Fibroblast of villous mesenchyme (primary cell): ENCODE data around the gene HACD2. TPM values are rescaled to one million over a fixed set of nuclear protein-coding genes. Genes with fewer than 3 reads are reported as not detected.

Experiments
- DNase-seq: peaks from one replicate; pipeline ENCODE4 v3.0.0-alpha.2; 2010; ENCODE audit warnings: low read depth
- H3K4me3 ChIP-seq: 2 replicates; pipeline ENCODE4 v1.5.1; 2011; ENCODE audit warnings: low read depth, mild to moderate bottlenecking, low read length
- total RNA-seq: library from RNA; depleted of rRNA; stranded (reverse); fragments of >200 nt; gene quantifications from 2 replicates; pipeline ENCODE4 v1.2.3, GENCODE V29; 2012
- TF ChIP-seq, protein P1 (sequence below): IDR thresholded peaks from 2 replicates; pipeline ENCODE4 v1.5.1; 2012; ENCODE audit warnings: low read depth, mild to moderate bottlenecking, low read length; ENCODE audit not compliant: insufficient read depth

The HACD2 gene
- total RNA-seq, 1 donor, result 51.8 TPM

DNA sequence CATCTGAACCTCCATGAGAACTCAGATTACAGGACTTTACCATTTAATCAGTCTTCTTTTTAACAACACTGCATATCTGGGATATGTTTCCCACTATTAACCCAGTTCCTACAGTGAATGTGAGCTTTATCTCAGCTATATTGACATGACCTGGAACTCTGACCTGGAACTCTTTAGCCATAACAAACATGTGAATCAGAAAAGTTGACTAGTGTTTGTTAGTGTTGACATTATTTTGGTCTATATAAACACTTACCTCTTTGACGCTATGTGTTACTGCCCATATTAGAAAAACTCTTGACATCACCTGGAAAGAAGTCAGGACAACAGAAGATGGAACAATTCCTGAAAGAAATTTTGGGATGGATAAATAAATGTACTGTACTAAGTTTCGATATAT is 56.7 kb downstream of the HACD2 start:
- DNase-seq, result no peak
- TF ChIP-seq, protein P1, sequence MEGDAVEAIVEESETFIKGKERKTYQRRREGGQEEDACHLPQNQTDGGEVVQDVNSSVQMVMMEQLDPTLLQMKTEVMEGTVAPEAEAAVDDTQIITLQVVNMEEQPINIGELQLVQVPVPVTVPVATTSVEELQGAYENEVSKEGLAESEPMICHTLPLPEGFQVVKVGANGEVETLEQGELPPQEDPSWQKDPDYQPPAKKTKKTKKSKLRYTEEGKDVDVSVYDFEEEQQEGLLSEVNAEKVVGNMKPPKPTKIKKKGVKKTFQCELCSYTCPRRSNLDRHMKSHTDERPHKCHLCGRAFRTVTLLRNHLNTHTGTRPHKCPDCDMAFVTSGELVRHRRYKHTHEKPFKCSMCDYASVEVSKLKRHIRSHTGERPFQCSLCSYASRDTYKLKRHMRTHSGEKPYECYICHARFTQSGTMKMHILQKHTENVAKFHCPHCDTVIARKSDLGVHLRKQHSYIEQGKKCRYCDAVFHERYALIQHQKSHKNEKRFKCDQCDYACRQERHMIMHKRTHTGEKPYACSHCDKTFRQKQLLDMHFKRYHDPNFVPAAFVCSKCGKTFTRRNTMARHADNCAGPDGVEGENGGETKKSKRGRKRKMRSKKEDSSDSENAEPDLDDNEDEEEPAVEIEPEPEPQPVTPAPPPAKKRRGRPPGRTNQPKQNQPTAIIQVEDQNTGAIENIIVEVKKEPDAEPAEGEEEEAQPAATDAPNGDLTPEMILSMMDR, result no peak
- H3K4me3 ChIP-seq, result no peak overlapping the region

DNA sequence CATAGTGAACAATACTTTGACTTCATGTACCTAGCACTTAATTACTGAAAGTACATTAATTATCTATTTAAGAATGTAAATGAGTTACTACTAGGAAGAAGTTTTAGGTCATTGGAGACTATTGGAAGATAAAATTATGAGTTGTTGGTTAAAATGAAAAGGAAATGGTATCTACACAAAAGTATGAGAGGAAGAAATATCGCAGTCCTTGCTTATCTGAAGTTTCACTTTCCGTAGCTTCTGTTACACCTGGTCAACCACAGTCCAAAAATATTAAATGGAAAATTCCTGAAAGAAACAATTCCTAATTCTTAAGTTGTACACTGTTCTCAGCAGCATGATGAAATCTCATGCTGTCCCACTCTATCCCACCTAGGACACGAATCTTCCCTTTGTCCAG is 57.8 kb downstream of the HACD2 start:
- no peak overlapping the region for H3K4me3 ChIP-seq
- TF ChIP-seq, protein P1, result no peak
- no peak for DNase-seq

DNA sequence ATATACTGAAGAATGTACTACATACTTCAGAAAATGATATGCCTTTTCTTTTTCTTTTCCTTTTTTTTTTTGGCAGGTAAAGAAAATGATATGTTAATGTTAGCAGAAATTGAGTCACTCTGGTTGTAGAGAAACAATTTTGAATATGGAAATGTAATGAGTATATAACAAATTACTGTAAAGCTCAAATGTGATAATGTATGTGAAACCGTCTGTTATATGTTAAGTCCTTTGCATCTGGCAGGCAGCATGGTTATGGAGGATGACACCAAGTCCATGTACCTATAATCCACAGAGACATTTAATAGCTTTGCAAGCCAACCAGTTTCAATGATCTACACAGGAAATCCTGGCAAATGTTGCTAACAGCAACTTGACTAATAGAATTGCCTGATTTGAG is 58.4 kb downstream of the HACD2 start:
- TF ChIP-seq, protein P1, result no peak
- H3K4me3 ChIP-seq, result no peak overlapping the region
- DNase-seq, result no peak

DNA sequence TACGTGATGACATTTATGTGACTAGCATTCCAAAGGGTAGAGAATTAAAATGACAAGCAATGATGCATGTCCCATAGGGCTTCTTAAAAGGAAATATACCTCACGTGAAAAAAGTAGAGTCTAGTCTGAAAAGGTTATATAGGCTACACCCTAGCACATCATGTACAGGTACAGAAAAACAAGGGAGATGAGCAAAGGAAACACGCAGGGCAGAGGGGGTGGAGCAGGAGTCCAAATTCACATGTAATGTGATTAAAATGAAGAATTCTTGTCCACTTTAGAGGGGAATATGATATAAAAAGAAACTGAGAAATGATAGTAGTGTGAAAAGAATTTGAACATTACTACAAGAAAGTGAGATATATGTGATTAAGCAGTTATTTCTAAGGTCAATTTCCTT is 59.4 kb downstream of the HACD2 start:
- no peak for DNase-seq
- no peak overlapping the region for H3K4me3 ChIP-seq
- TF ChIP-seq, protein P1, result no peak

DNA sequence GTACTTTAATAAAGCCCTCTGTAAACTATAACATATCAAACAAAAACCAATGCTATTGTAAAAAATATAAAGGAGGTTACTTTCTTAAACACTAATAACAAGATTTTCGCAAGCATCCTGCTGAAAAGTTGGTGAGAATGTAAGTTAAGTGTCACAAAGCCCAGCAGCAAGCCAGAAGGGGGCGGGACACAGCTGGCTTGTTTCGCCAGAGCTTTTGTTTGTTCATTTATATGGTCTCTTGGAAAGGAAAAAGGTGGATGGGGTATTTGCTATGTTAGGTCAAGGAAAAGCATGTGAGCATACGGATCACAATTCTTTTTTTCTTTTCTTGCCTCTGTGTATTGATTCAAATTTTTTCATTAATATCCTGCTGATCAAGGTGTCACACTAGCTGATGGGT is 59.9 kb downstream of the HACD2 start:
- no peak for DNase-seq
- TF ChIP-seq, protein P1, result no peak
- no peak overlapping the region for H3K4me3 ChIP-seq

DNA sequence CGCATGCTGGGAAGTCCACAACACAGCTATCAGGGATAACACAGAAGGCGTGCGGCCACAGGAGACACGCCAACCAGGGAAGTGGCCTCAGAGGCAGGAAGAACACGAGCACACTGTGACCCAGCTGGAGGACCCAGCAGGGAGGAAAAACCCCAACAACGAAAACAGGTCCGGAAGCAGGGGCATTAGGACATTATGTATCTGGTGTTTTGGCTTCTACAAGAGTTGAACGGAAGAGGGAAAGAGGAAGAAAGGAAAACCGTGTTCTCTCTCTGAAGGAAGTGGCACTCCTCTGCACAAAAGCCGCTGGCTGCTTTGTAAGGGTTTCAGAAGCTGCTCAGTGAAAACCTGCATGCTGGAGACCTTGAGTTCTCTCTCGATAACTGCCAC is 61.8 kb downstream of the HACD2 start:
- TF ChIP-seq, protein P1, result no peak
- DNase-seq, result no peak
- H3K4me3 ChIP-seq, result no peak overlapping the region

DNA sequence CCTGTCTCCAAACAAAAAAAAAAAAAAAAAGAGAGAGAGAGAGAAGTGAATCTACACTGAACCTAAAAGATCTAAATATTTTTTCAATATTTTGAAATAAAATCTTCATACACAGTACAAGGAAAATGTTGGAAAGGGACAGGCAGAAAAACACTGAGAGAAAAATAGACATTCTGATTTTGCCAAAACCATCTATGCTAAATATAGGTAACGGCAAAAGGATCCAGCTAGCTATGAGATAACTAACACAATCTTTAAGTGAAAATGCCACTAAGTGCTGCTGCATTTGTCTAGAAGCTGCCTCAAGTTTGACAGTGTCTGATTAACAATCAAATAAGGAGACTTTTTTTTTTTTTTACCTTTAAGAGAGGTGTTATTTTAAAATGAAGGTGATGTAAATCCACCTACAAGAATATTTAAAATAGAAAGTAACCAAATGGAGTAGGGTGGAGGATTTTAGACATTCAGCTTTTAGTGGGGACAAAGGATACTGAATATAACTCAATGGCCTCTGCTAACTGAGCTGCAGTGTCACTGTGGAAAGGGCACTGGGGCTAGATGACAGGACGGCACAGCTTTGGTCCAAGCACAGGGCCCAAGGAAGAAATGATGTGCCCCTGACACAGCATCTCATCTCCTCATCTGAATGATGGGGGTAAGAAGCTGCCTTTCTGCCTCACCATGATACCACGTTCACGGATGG is 62.4 kb downstream of the HACD2 start:
- TF ChIP-seq, protein P1, result no peak
- no peak for DNase-seq

More for the DNA sequence above, 62.4 kb downstream of the HACD2 start:
- H3K4me3 ChIP-seq, result no peak overlapping the region
